GM18868 (cell line): Measurements from ENCODE around the gene TBC1D22A.

ENCODE experiments used
- ATAC-seq: cut with Tn5 transposase; IDR thresholded peaks from one replicate; pipeline ENCODE4 v1.9.1; 2021; ENCODE audit warnings: mild to moderate bottlenecking, moderate library complexity; ENCODE audit not compliant: unreplicated experiment

Gene TBC1D22A

GRCh38 chr22:47005506-47006408 is 243.3 kb downstream of the TBC1D22A start:
- no peak for ATAC-seq

GRCh38 chr22:47006433-47006832 is 244.0 kb downstream of the TBC1D22A start:
- ATAC-seq, result no peak

- ATAC-seq, result no peak
Measured at GRCh38 chr22:47006869-47007268, 244.4 kb downstream of the TBC1D22A start.

GRCh38 chr22:47007496-47007895 is 245.0 kb downstream of the TBC1D22A start:
- ATAC-seq, result no peak

- ATAC-seq, result no peak
Measured at GRCh38 chr22:47008208-47008885, 245.9 kb downstream of the TBC1D22A start.

- ATAC-seq, result no peak
Measured at GRCh38 chr22:47009304-47010101, 247.1 kb downstream of the TBC1D22A start.

GRCh38 chr22:47010211-47010610 is 247.8 kb downstream of the TBC1D22A start:
- no peak for ATAC-seq

- ATAC-seq, result no peak
Measured at GRCh38 chr22:47011131-47011858, 248.8 kb downstream of the TBC1D22A start.

GRCh38 chr22:47011859-47012258 is 249.4 kb downstream of the TBC1D22A start:
- ATAC-seq, result no peak

- ATAC-seq, result no peak
Measured at GRCh38 chr22:47012589-47013370, 250.3 kb downstream of the TBC1D22A start.

- no peak for ATAC-seq
Measured at GRCh38 chr22:47013861-47014635, 251.6 kb downstream of the TBC1D22A start.

GRCh38 chr22:47014636-47015345 is 252.3 kb downstream of the TBC1D22A start:
- no peak for ATAC-seq

GRCh38 chr22:47015589-47016178 is 253.2 kb downstream of the TBC1D22A start:
- no peak for ATAC-seq

- ATAC-seq, result no peak
Measured at GRCh38 chr22:47016631-47017030, 254.2 kb downstream of the TBC1D22A start.

GRCh38 chr22:47017245-47017644 is 254.8 kb downstream of the TBC1D22A start:
- ATAC-seq, result no peak

- ATAC-seq, result no peak
Measured at GRCh38 chr22:47018010-47018910, 255.8 kb downstream of the TBC1D22A start.
